Tibial artery (tissue), 4 donors: ENCODE measurements around the gene NTM.

Experiments used
- DNase-seq, 2 donors: peaks; one replicate each; pipeline ENCODE4 v3.0.0-alpha.2; 2019
- H3K27ac ChIP-seq, 2 donors: fragments of 200-600 bp; sonication (generic) in 1 of 2; 1 replicate in 1 of 2; 2 replicates in 1 of 2; pipeline ENCODE4 v1.5.1; 2018 to 2019; ENCODE audit warnings: mild to moderate bottlenecking in 1 of 2
- H3K27me3 ChIP-seq, 2 donors: fragments of 200-600 bp; sonication (generic) in 1 of 2; one replicate each; pipeline versions ENCODE4 v1.5.1 to v1.6.0; 2016 to 2019
- H3K36me3 ChIP-seq, 3 donors: fragments of 200-600 bp; sonication (generic) in 2 of 3; one replicate each; pipeline ENCODE4 v1.5.1; 2016 to 2019; ENCODE audit warnings: mild to moderate bottlenecking in 2 of 3
- H3K4me1 ChIP-seq, 4 donors: fragments of 200-600 bp; sonication (generic) in 2 of 4; 1 replicate in 3 of 4; 2 replicates in 1 of 4; pipeline ENCODE4 v1.5.1; 2016 to 2019
- H3K4me3 ChIP-seq, 2 donors: fragments of 200-600 bp; sonication (generic) in 1 of 2; 1 replicate in 1 of 2; 2 replicates in 1 of 2; pipeline ENCODE4 v1.5.1; 2018 to 2019; ENCODE audit warnings: mild to moderate bottlenecking in 2 of 2
- H3K9me3 ChIP-seq, 3 donors: fragments of 200-600 bp; sonication (generic) in 1 of 3; one replicate each; pipeline ENCODE4 v1.5.1; 2016 to 2019
- CTCF ChIP-seq, 2 experiments: fragments of 200-600 bp in 1 of 2; fragments of 450-650 bp in 1 of 2; IDR thresholded peaks; one replicate each; pipeline ENCODE4 v1.5.1; 2017 to 2019; ENCODE audit warnings: antibody characterized with exemption in 2 of 2, mild to moderate bottlenecking in 1 of 2, moderate library complexity in 1 of 2
- intact Hi-C: fragments of 100-400 bp; cut with DNase I; formaldehyde crosslinking; loops from one replicate; pipeline ENCODE4 v1.15.0; 2023; ENCODE audit warnings: low total_unique reads

NTM gene

GRCh38 chr11:131476266-131476665 lies 105.9 kb downstream of the NTM start:
- DNase-seq: no peak
- H3K27ac ChIP-seq: no peak overlapping the region
- no peak overlapping the region for H3K4me3 ChIP-seq
- no peaks in the 10 kb centered on the region for H3K36me3 ChIP-seq
- intact Hi-C loops: no loop called here
- no peaks in the 10 kb centered on the region for H3K4me1 ChIP-seq
- peaks cover 0 to 3% of the 10 kb centered on the region in 2 donors for H3K27me3 ChIP-seq
- TF ChIP-seq CTCF (IDR thresholded peaks at IDR 0.05): no peak
- no peaks in the 10 kb centered on the region for H3K9me3 ChIP-seq

GRCh38 chr11:131478341-131478740 lies 107.9 kb downstream of the NTM start:
- intact Hi-C loops: no loop called here
- Histone ChIP-seq H3K36me3 (no peaks in the 10 kb centered on the region), H3K27ac (no peak overlapping the region), H3K4me3 (no peak overlapping the region), H3K27me3 (no peaks in the 10 kb centered on the region), H3K4me1 (no peaks in the 10 kb centered on the region), H3K9me3 (no peaks in the 10 kb centered on the region)
- TF ChIP-seq CTCF (IDR thresholded peaks at IDR 0.05): no peak
- DNase-seq: no peak

GRCh38 chr11:131481303-131481702 lies 110.9 kb downstream of the NTM start:
- Histone ChIP-seq H3K4me1 (no peaks in the 10 kb centered on the region), H3K27me3 (no peaks in the 10 kb centered on the region), H3K36me3 (no peaks in the 10 kb centered on the region), H3K4me3 (no peak overlapping the region), H3K27ac (no peak overlapping the region), H3K9me3 (no peaks in the 10 kb centered on the region)
- no peak for DNase-seq
- intact Hi-C loops: no loop called here
- no peak for TF ChIP-seq CTCF (IDR thresholded peaks at IDR 0.05)

- no peak for TF ChIP-seq CTCF (IDR thresholded peaks at IDR 0.05)
- no peak for DNase-seq
- Histone ChIP-seq H3K27me3 (no peaks in the 10 kb centered on the region), H3K9me3 (no peaks in the 10 kb centered on the region), H3K36me3 (no peaks in the 10 kb centered on the region), H3K27ac (no peak overlapping the region), H3K4me1 (no peaks in the 10 kb centered on the region), H3K4me3 (no peak overlapping the region)
- intact Hi-C loops: no loop called here
Measured at GRCh38 chr11:131481971-131482370, 111.6 kb downstream of the NTM start.

- DNase-seq: no peak
- Histone ChIP-seq H3K27me3 (no peaks in the 10 kb centered on the region), H3K4me1 (no peaks in the 10 kb centered on the region), H3K9me3 (no peaks in the 10 kb centered on the region), H3K36me3 (no peaks in the 10 kb centered on the region), H3K27ac (no peak overlapping the region), H3K4me3 (no peak overlapping the region)
- no peak for TF ChIP-seq CTCF (IDR thresholded peaks at IDR 0.05)
- intact Hi-C loops: no loop called here
Measured at GRCh38 chr11:131483453-131483852, 113.0 kb downstream of the NTM start.

GRCh38 chr11:131483877-131484276 lies 113.5 kb downstream of the NTM start:
- Histone ChIP-seq H3K4me3 (no peak overlapping the region), H3K27me3 (no peaks in the 10 kb centered on the region), H3K27ac (no peak overlapping the region), H3K4me1 (no peaks in the 10 kb centered on the region), H3K36me3 (no peaks in the 10 kb centered on the region), H3K9me3 (no peaks in the 10 kb centered on the region)
- DNase-seq: no peak
- intact Hi-C loops: no loop called here
- TF ChIP-seq CTCF (IDR thresholded peaks at IDR 0.05): no peak
